HG02840 (cell line): ENCODE measurements around the gene REXO2.

ENCODE experiments used
- ATAC-seq: cut with Tn5 transposase; IDR thresholded peaks from one replicate; pipeline ENCODE4 v1.9.1; 2021; ENCODE audit warnings: mild to moderate bottlenecking, moderate library complexity, moderate number of reproducible peaks; ENCODE audit not compliant: unreplicated experiment, low FRiP score

The REXO2 gene

GRCh38 chr11:114440121-114440860, 1.0 kb downstream of the REXO2 start:
- no peak for ATAC-seq

- ATAC-seq: no peak
Observed at GRCh38 chr11:114440971-114441763, 1.9 kb downstream of the REXO2 start.

GRCh38 chr11:114441921-114442320, 2.7 kb downstream of the REXO2 start:
- no peak for ATAC-seq

GRCh38 chr11:114442536-114442935, 3.3 kb downstream of the REXO2 start:
- ATAC-seq: no peak

- ATAC-seq: no peak
Observed at GRCh38 chr11:114447444-114447843, 8.2 kb downstream of the REXO2 start.

- ATAC-seq: no peak
Observed at GRCh38 chr11:114447892-114448291, 8.6 kb downstream of the REXO2 start.

- ATAC-seq: no peak
Observed at GRCh38 chr11:114448749-114449482, 9.6 kb downstream of the REXO2 start.

- no peak for ATAC-seq
Observed at GRCh38 chr11:114449845-114450244, 10.6 kb downstream of the REXO2 start.

- no peak for ATAC-seq
Observed at GRCh38 chr11:114452399-114452798, 13.1 kb downstream of the REXO2 start.

GRCh38 chr11:114463999-114464398, 24.7 kb downstream of the REXO2 start:
- no peak for ATAC-seq

- ATAC-seq: no peak
Observed at GRCh38 chr11:114466742-114467141, 27.5 kb downstream of the REXO2 start.

GRCh38 chr11:114472661-114473060, 33.4 kb downstream of the REXO2 start:
- no peak for ATAC-seq

GRCh38 chr11:114478001-114478410, 38.7 kb downstream of the REXO2 start:
- ATAC-seq: no peak

GRCh38 chr11:114478768-114479167, 39.5 kb downstream of the REXO2 start:
- no peak for ATAC-seq

- ATAC-seq: no peak
Observed at GRCh38 chr11:114479331-114479730, 40.1 kb downstream of the REXO2 start.

- ATAC-seq: no peak
Observed at GRCh38 chr11:114482114-114482513, 42.8 kb downstream of the REXO2 start.

- ATAC-seq: no peak
Observed at GRCh38 chr11:114483929-114484328, 44.7 kb downstream of the REXO2 start.

GRCh38 chr11:114496915-114497314, 57.6 kb downstream of the REXO2 start:
- ATAC-seq: no peak

GRCh38 chr11:114499756-114500155, 60.5 kb downstream of the REXO2 start:
- ATAC-seq: no peak
